Natural killer cell treated with Interleukin-12 subunit alpha and Interleukin-12 subunit beta and Interleukin-15 and Interleukin-18, amount 100 ng/mL, for 72 hours (primary cell): ENCODE data around the gene VPS11. TPM values are rescaled to one million over a fixed set of nuclear protein-coding genes. Genes with fewer than 3 reads are reported as not detected.
A peak's percentile ranks its signal among the peaks of the same experiment; 100 is the strongest.

ENCODE experiments used
- ATAC-seq, 2 donors: fragments of 150-1000 bp; cut with Tn5 transposase in 1 of 2; sonication (Bioruptor Pico), chemical (Tn5 transposase) in 1 of 2; 2 replicates each; pipeline ENCODE4 v1.10.0; 2021
- DNase-seq: peaks from one replicate; pipeline ENCODE4 v3.0.0; 2022; ENCODE audit warnings: low spot score
- H3K27ac Mint-ChIP-seq, 2 donors: 1 replicate in 1 of 2; 2 replicates in 1 of 2; pipeline ENCODE4 v1.8.0; 2022; ENCODE audit warnings: mixed read lengths in 2 of 2, mild to moderate bottlenecking in 1 of 2, moderate library complexity in 1 of 2
- H3K27me3 Mint-ChIP-seq, 2 donors: 1 replicate in 1 of 2; 2 replicates in 1 of 2; pipeline ENCODE4 v1.8.0; 2022; ENCODE audit warnings: mixed read lengths in 2 of 2
- H3K36me3 Mint-ChIP-seq: one replicate; pipeline ENCODE4 v1.8.0; 2022; ENCODE audit warnings: mixed read lengths
- H3K4me1 Mint-ChIP-seq, 2 donors: 1 replicate in 1 of 2; 2 replicates in 1 of 2; pipeline ENCODE4 v1.8.0; 2022; ENCODE audit warnings: low read depth in 2 of 2, mixed read lengths in 2 of 2, mild to moderate bottlenecking in 1 of 2
- H3K4me3 Mint-ChIP-seq: one replicate; pipeline ENCODE4 v1.8.0; 2022; ENCODE audit warnings: mixed read lengths
- H3K9me3 Mint-ChIP-seq: 2 replicates; pipeline ENCODE4 v1.8.0; 2022; ENCODE audit warnings: mixed read lengths
- total RNA-seq, 2 donors: library from RNA; stranded (reverse); gene quantifications; one replicate each; pipeline ENCODE4 v1.2.3, GENCODE V29; 2022

VPS11 gene
- total RNA-seq, 2 donors from 2014 or later = 34.7 to 42.0 TPM

DNA sequence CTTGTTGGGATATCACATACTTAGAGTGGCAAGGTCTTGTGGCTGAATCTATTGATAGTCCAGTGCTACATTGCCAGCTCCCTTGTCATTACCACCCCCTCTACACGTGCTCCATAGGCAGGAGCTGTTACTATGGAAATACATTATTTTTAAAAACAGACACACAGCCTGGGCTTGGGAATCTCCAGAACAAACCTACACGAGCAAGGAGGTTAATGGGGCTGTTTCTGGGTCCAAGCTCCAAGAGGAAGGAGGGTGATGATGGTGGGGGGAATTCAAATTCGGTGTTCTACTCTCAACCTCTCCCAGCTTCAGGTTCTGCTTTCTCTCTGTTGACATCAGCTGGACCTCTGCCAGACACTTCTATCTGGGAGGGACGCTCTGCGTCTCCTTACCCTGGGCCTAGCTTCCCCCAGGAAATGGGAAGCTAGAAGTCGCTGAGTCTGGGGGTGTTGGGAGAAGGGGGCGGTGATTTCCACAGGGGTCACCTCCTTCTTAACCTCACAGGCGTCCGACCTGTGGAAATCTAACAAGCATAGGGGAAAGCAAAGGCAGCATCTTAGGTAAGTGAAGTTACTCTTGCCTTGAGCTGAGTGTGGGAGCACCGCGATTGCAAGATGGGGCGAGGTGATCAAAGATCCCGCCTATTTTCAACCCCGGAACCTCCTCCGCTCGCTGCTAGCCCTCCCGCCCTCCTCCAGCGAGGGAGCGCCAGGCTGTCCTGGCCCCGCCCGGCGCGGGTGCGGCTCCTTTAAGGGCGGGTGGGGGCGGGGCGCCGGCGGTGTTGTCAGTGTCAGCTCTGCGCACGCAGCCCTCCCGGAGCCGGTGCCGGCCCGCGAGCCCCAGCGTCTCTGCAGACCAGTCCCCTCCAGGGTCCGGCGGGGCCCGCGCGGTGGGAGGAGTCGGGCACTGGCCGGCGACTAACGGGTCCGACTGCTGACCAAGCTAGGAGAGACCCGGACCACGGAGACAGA, 39.2 kb downstream of the VPS11 start, which contains the start of gene C2CD2L:
TSS of gene C2CD2L (plus strand) at position 781 of the 974 bp plus-strand sequence. CDS start 398 bp downstream, outside the sequence.
- Mint-ChIP-seq H3K9me3 (no peaks in the 10 kb centered on the region), H3K27me3 (no peaks in the 10 kb centered on the region), H3K4me1 (peaks cover 39 to 46% of the 10 kb centered on the region in 2 donors), H3K36me3 (peaks cover 6% of the 10 kb centered on the region), H3K4me3 (peak within 1 kb of the TSS; percentile 97), H3K27ac (peak within 1 kb of the TSS; percentile 81 to 91)
- DNase-seq (peak; percentile 94), ATAC-seq (peak; percentile 96 to 98)

- H3K4me1 Mint-ChIP-seq = peaks cover 37 to 39% of the 10 kb centered on the region in 2 donors
- H3K27ac Mint-ChIP-seq = peak overlapping the region; percentile 81 to 88
- H3K9me3 Mint-ChIP-seq = no peaks in the 10 kb centered on the region
- ATAC-seq (peak in 1 of 2 donors; percentile 21), DNase-seq (no peak)
- peak overlapping the region; percentile 97 for H3K4me3 Mint-ChIP-seq
- peaks cover 8% of the 10 kb centered on the region for H3K36me3 Mint-ChIP-seq
- no peaks in the 10 kb centered on the region for H3K27me3 Mint-ChIP-seq
These were observed 40.0 kb downstream of the VPS11 start for GRCh38 chr11:119107538-119108145.

DNA sequence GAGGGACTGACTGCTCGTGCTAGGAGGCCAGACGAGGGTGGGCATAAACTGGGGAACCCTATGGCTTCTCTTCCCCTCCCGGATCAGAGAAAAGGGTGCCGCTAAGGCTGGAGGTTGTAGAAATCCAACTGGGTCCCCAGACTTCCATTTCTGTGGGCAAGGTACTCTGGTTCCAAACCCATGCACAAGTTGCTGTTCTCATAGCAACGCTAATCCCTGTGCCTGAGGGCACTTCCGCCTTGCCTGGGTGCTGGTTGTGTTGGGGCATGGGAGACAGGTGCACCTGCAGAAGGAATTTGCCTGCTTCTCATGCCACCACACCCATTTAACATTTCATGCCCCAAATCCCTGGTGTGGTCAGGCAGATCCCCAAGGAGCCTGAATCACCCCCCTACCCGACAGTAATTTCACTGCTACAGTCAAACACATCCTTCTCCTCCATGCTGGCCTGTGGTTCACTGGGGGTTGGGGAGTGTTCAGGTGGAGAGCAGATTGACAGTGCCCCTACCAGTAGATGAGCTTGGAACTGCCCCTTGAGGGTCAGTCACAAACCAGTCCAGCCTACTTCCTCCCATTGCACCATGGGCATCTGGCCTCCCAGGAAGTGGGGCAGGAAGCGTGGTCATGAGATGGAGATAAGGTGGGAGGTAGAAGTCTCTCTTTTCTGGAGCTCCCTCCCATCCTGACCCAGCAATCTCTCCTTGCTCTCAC, 40.7 kb downstream of the VPS11 start:
- DNase-seq (no peak), ATAC-seq (peak in 1 of 2 donors; percentile 37)
- Mint-ChIP-seq H3K4me1 (peaks cover 37 to 39% of the 10 kb centered on the region in 2 donors), H3K27ac (peak overlapping the region; percentile 81 to 88), H3K9me3 (no peaks in the 10 kb centered on the region), H3K36me3 (peaks cover 8% of the 10 kb centered on the region), H3K4me3 (peak overlapping the region; percentile 97), H3K27me3 (no peaks in the 10 kb centered on the region)

DNA sequence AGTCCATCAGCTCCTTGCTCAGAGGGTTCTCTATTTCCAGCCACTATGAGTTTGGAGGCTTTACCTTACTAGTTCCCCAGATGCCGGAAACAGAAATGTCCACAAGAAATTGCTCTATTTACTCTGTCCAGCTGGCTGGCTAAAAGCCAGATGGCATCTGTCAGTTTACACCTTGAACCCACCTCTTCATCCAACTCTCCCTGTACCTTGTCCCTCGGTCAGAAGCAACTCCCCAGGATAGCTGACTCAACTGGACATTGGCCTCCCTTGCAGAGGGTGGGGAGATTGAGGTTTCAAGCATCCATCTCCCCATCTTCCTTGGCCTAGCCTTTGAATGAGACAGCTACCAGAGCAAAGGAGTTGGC, 41.2 kb downstream of the VPS11 start:
- Mint-ChIP-seq H3K36me3 (peaks cover 8% of the 10 kb centered on the region), H3K4me3 (peak overlapping the region; percentile 97)
- no peak for DNase-seq

GRCh38 chr11:119109843-119110242, 42.2 kb downstream of the VPS11 start:
- no peak for DNase-seq
- Mint-ChIP-seq H3K27ac (peak overlapping the region; percentile 81 to 88), H3K36me3 (peaks cover 8% of the 10 kb centered on the region), H3K27me3 (no peaks in the 10 kb centered on the region), H3K9me3 (no peaks in the 10 kb centered on the region), H3K4me3 (peak overlapping the region; percentile 97), H3K4me1 (peaks cover 34 to 39% of the 10 kb centered on the region in 2 donors)
- ATAC-seq = no peak

More for the DNA sequence above, 41.2 kb downstream of the VPS11 start:
- Mint-ChIP-seq H3K4me1 (peaks cover 35 to 39% of the 10 kb centered on the region in 2 donors), H3K27me3 (no peaks in the 10 kb centered on the region), H3K27ac (peak overlapping the region; percentile 81 to 88), H3K9me3 (no peaks in the 10 kb centered on the region)
- no peak for ATAC-seq

GRCh38 chr11:119110439-119110838, 42.8 kb downstream of the VPS11 start:
- ATAC-seq (no peak), DNase-seq (no peak)
- Mint-ChIP-seq H3K4me3 (no peak overlapping the region), H3K27ac (peak overlapping the region in 1 of 2 donors; percentile 29), H3K27me3 (no peaks in the 10 kb centered on the region), H3K4me1 (peaks cover 38 to 42% of the 10 kb centered on the region in 2 donors), H3K9me3 (no peaks in the 10 kb centered on the region), H3K36me3 (peaks cover 13% of the 10 kb centered on the region)

DNA sequence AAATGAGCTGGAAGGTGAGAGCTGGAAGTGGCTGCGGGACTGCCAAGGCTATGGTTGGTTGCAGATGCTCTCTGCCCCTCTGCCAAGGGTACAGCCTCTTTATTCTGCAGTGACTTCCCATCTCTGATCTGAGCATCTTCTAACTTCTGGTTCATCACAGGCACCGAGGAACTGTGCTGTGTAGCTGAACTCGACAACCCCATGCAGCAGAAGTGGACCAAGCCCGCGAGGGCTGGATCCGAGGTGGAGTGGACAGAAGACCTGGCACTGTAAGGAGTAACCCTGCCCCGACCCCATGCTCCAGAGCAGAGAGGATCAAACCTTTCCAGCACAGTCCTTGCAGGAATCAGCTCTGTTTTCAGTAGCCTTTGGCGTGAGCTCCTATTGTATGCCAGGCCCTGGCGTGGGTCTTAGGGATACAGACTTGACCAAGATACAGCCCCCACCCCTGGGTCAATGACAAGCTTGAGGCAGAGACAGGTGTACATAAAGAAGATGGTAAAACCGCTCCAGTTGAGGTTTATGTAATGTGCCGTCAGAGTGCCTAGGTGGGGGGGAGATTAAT, 43.8 kb downstream of the VPS11 start:
- DNase-seq (no peak), ATAC-seq (no peak)
- peaks cover 16% of the 10 kb centered on the region for H3K36me3 Mint-ChIP-seq
- peak overlapping the region in 1 of 2 donors; percentile 79 for H3K27ac Mint-ChIP-seq
- H3K9me3 Mint-ChIP-seq = no peaks in the 10 kb centered on the region
- H3K4me3 Mint-ChIP-seq = no peak overlapping the region
- no peaks in the 10 kb centered on the region for H3K27me3 Mint-ChIP-seq
- peaks cover 33 to 39% of the 10 kb centered on the region in 2 donors for H3K4me1 Mint-ChIP-seq

DNA sequence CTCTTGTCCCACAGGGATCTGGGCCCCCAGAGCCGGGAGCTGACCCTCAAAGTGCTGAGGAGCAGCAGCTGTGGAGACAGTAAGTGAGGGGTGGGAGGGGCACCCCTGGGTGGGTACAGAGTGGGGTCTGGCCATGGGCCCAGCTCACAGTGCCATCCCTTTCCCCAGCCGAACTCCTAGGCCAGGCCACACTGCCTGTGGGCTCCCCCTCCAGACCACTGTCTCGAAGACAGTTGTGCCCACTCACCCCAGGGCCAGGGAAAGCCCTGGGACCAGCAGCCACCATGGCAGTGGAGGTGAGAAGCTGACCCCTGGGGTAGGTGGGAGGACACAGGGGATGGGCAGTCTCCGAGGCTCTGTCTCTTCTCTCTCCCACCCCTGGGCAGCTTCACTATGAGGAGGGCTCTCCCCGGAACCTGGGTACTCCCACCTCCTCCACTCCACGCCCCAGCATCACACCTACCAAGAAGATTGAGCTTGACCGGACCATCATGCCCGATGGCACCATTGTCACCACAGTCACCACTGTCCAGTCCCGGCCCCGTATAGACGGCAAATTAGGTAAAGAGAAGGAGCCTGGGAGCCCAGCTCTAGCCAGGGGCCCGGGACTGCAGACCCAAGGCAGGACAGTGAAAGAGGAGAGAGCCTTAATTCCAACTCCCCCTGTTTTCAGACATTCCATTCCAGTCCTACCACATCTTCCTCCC, 44.8 kb downstream of the VPS11 start:
- Mint-ChIP-seq H3K27ac (no peak overlapping the region), H3K4me3 (no peak overlapping the region), H3K9me3 (no peaks in the 10 kb centered on the region), H3K36me3 (peaks cover 16% of the 10 kb centered on the region), H3K4me1 (peaks cover 27 to 34% of the 10 kb centered on the region in 2 donors), H3K27me3 (no peaks in the 10 kb centered on the region)
- DNase-seq (no peak), ATAC-seq (no peak)

- Mint-ChIP-seq H3K27ac (no peak overlapping the region), H3K4me3 (no peak overlapping the region), H3K9me3 (no peaks in the 10 kb centered on the region), H3K4me1 (peaks cover 21 to 26% of the 10 kb centered on the region in 2 donors), H3K27me3 (no peaks in the 10 kb centered on the region), H3K36me3 (peaks cover 16% of the 10 kb centered on the region)
- no peak for ATAC-seq
- DNase-seq = no peak
These were observed 46.1 kb downstream of the VPS11 start for GRCh38 chr11:119113716-119114115.

DNA sequence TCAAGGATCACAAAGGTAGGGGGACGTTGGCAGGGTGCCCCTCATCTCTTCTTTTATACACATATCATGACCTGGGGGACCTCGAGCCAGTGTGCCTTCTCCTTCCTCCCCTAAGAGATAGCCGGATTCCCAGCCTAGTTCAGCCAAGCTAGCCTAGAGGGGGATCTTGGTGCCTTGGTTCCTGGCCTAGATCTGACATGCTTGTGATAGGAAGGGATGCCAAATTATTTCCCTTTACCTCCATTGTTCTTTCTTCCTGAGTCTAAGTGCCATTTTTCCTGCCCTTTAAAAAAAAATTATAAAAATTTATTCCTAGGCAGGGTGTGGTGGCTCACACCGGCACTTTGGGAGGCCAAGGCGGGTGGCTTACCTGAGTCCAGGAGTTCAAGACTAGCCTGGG, 46.7 kb downstream of the VPS11 start:
- no peaks in the 10 kb centered on the region for H3K9me3 Mint-ChIP-seq
- H3K4me3 Mint-ChIP-seq = no peak overlapping the region
- peaks cover 16% of the 10 kb centered on the region for H3K36me3 Mint-ChIP-seq
- ATAC-seq (no peak), DNase-seq (no peak)
- H3K27me3 Mint-ChIP-seq = no peaks in the 10 kb centered on the region
- H3K27ac Mint-ChIP-seq = no peak overlapping the region
- peaks cover 15 to 20% of the 10 kb centered on the region in 2 donors for H3K4me1 Mint-ChIP-seq

GRCh38 chr11:119115484-119116234, 48.0 kb downstream of the VPS11 start:
- H3K36me3 Mint-ChIP-seq = peaks cover 16% of the 10 kb centered on the region

DNA sequence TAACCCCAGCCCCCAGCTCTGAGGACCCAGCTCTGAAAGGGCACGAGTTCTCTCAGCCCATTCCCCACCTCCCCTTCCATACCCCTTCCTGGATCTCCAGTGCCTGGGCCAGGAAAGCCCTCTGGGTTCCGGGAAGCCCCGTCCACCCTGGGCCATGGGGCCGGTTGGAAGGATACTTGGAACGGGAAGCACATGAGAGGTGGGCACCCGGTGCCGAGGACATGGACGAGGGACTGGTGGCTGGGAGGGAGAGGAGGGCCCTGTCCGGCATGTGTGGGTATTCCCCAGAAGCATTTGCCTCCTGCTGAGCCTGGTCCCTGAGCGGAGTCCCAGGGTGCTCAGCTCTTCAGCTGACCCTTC, 48.6 kb downstream of the VPS11 start:
- ATAC-seq = no peak
- H3K9me3 Mint-ChIP-seq = no peaks in the 10 kb centered on the region
- H3K27ac Mint-ChIP-seq = no peak overlapping the region
- no peak for DNase-seq
- H3K27me3 Mint-ChIP-seq = no peaks in the 10 kb centered on the region
- H3K4me3 Mint-ChIP-seq = no peak overlapping the region
- H3K4me1 Mint-ChIP-seq = peaks cover 19% of the 10 kb centered on the region in 2 donors
- peaks cover 16% of the 10 kb centered on the region for H3K36me3 Mint-ChIP-seq

More at GRCh38 chr11:119115484-119116234, 48.0 kb downstream of the VPS11 start:
- DNase-seq (no peak), ATAC-seq (no peak)
- Mint-ChIP-seq H3K27me3 (no peaks in the 10 kb centered on the region), H3K27ac (peak overlapping the region; percentile 68 to 71), H3K4me1 (peaks cover 13 to 15% of the 10 kb centered on the region in 2 donors), H3K9me3 (no peaks in the 10 kb centered on the region), H3K4me3 (no peak overlapping the region)
